Mucosa of stomach (tissue), 1 donor: ENCODE data around the gene SLC11A1.
A peak's percentile ranks its signal among the peaks of the same experiment; 100 is the strongest.

Experiments used
- H3K27me3 ChIP-seq: one replicate; pipeline ENCODE4 v1.7.0; 2013; ENCODE audit warnings: mild to moderate bottlenecking, low read length; ENCODE audit not compliant: control insufficient read depth, insufficient read depth
- H3K36me3 ChIP-seq: one replicate; pipeline ENCODE4 v1.7.0; 2013; ENCODE audit warnings: low read length; ENCODE audit not compliant: control insufficient read depth, insufficient read depth
- H3K4me1 ChIP-seq: one replicate; pipeline ENCODE4 v1.7.0; 2013; ENCODE audit warnings: mild to moderate bottlenecking, low read length; ENCODE audit not compliant: control insufficient read depth, insufficient read depth
- H3K4me3 ChIP-seq: one replicate; pipeline ENCODE4 v1.7.0; 2013; ENCODE audit warnings: low read length
- H3K9ac ChIP-seq: one replicate; pipeline ENCODE4 v1.7.0; 2013; ENCODE audit warnings: mild to moderate bottlenecking, low read length, moderate library complexity
- H3K9me3 ChIP-seq: one replicate; pipeline ENCODE4 v1.7.0; 2013; ENCODE audit warnings: mild to moderate bottlenecking, low read length, moderate library complexity; ENCODE audit not compliant: control insufficient read depth
- donor health status: Pancreatic carcinoma.

The SLC11A1 gene

GRCh38 chr2:218368621-218369153, 13.4 kb upstream of the SLC11A1 start:
- Histone ChIP-seq H3K9ac (no peak overlapping the region), H3K36me3 (no peaks in the 10 kb centered on the region), H3K27me3 (no peaks in the 10 kb centered on the region), H3K4me1 (peaks cover 6% of the 10 kb centered on the region), H3K9me3 (no peaks in the 10 kb centered on the region), H3K4me3 (no peak overlapping the region)

- Histone ChIP-seq H3K4me3 (no peak overlapping the region), H3K9ac (no peak overlapping the region), H3K36me3 (no peaks in the 10 kb centered on the region), H3K4me1 (peaks cover 6% of the 10 kb centered on the region), H3K27me3 (no peaks in the 10 kb centered on the region), H3K9me3 (no peaks in the 10 kb centered on the region)
Observed at GRCh38 chr2:218369330-218369729, 12.7 kb upstream of the SLC11A1 start.

- Histone ChIP-seq H3K4me1 (peaks cover 6% of the 10 kb centered on the region), H3K4me3 (no peak overlapping the region), H3K9ac (no peak overlapping the region), H3K27me3 (no peaks in the 10 kb centered on the region), H3K36me3 (no peaks in the 10 kb centered on the region), H3K9me3 (no peaks in the 10 kb centered on the region)
Observed at GRCh38 chr2:218370410-218371063, 11.5 kb upstream of the SLC11A1 start.

- no peak overlapping the region for H3K4me3 ChIP-seq
- no peaks in the 10 kb centered on the region for H3K36me3 ChIP-seq
- H3K27me3 ChIP-seq, result no peaks in the 10 kb centered on the region
- H3K9me3 ChIP-seq, result no peaks in the 10 kb centered on the region
- no peak overlapping the region for H3K9ac ChIP-seq
- H3K4me1 ChIP-seq, result peaks cover 4% of the 10 kb centered on the region
Observed at GRCh38 chr2:218371983-218372350, 10.1 kb upstream of the SLC11A1 start.

GRCh38 chr2:218374795-218375194, 7.3 kb upstream of the SLC11A1 start:
- H3K36me3 ChIP-seq, result no peaks in the 10 kb centered on the region
- H3K4me1 ChIP-seq, result no peaks in the 10 kb centered on the region
- H3K9me3 ChIP-seq, result no peaks in the 10 kb centered on the region
- no peak overlapping the region for H3K4me3 ChIP-seq
- no peak overlapping the region for H3K9ac ChIP-seq
- no peaks in the 10 kb centered on the region for H3K27me3 ChIP-seq

- no peaks in the 10 kb centered on the region for H3K36me3 ChIP-seq
- H3K27me3 ChIP-seq, result no peaks in the 10 kb centered on the region
- H3K9ac ChIP-seq, result no peak overlapping the region
- no peaks in the 10 kb centered on the region for H3K9me3 ChIP-seq
- H3K4me1 ChIP-seq, result no peaks in the 10 kb centered on the region
- H3K4me3 ChIP-seq, result no peak overlapping the region
Observed at GRCh38 chr2:218375212-218375611, 6.9 kb upstream of the SLC11A1 start.

- H3K36me3 ChIP-seq, result no peaks in the 10 kb centered on the region
- peaks cover 6% of the 10 kb centered on the region for H3K27me3 ChIP-seq
- no peaks in the 10 kb centered on the region for H3K9me3 ChIP-seq
- H3K4me3 ChIP-seq, result no peak overlapping the region
- H3K4me1 ChIP-seq, result peaks cover 8% of the 10 kb centered on the region
- H3K9ac ChIP-seq, result no peak overlapping the region
Observed at GRCh38 chr2:218378053-218378452, 4.0 kb upstream of the SLC11A1 start.

- no peaks in the 10 kb centered on the region for H3K9me3 ChIP-seq
- H3K36me3 ChIP-seq, result no peaks in the 10 kb centered on the region
- peaks cover 16% of the 10 kb centered on the region for H3K4me1 ChIP-seq
- no peak overlapping the region for H3K4me3 ChIP-seq
- H3K27me3 ChIP-seq, result peaks cover 6% of the 10 kb centered on the region
- peak overlapping the region; percentile 50 for H3K9ac ChIP-seq
Observed at GRCh38 chr2:218382785-218383184, 712 bp downstream of the SLC11A1 start.

GRCh38 chr2:218383892-218384519, 1.9 kb downstream of the SLC11A1 start:
- Histone ChIP-seq H3K9ac (no peak overlapping the region), H3K4me1 (peaks cover 19% of the 10 kb centered on the region), H3K4me3 (no peak overlapping the region), H3K27me3 (peaks cover 6% of the 10 kb centered on the region), H3K36me3 (no peaks in the 10 kb centered on the region), H3K9me3 (no peaks in the 10 kb centered on the region)

GRCh38 chr2:218384975-218385374, 2.9 kb downstream of the SLC11A1 start:
- H3K9me3 ChIP-seq, result no peaks in the 10 kb centered on the region
- H3K36me3 ChIP-seq, result no peaks in the 10 kb centered on the region
- H3K4me3 ChIP-seq, result no peak overlapping the region
- peaks cover 19% of the 10 kb centered on the region for H3K4me1 ChIP-seq
- H3K27me3 ChIP-seq, result peaks cover 6% of the 10 kb centered on the region
- H3K9ac ChIP-seq, result no peak overlapping the region

GRCh38 chr2:218386505-218387368, 4.7 kb downstream of the SLC11A1 start:
- Histone ChIP-seq H3K4me1 (peaks cover 18% of the 10 kb centered on the region), H3K4me3 (peak overlapping the region; percentile 28), H3K9me3 (no peaks in the 10 kb centered on the region), H3K27me3 (peaks cover 6% of the 10 kb centered on the region), H3K9ac (peak overlapping the region; percentile 61), H3K36me3 (no peaks in the 10 kb centered on the region)
